BLaER1 (cell line): ENCODE data around the gene TFB1M.
A peak's percentile ranks its signal among the peaks of the same experiment; 100 is the strongest.

Experiments used
- H3K27ac ChIP-seq: shearing (Covaris generic); formaldehyde crosslinking; 2 replicates; pipeline ENCODE4 v1.8.1; 2022
- H3K27me3 ChIP-seq: shearing (Covaris generic); formaldehyde crosslinking; 2 replicates; pipeline ENCODE4 v1.8.1; 2022
- H3K36me3 ChIP-seq: shearing (Covaris generic); formaldehyde crosslinking; 2 replicates; pipeline ENCODE4 v1.8.1; 2022
- H3K4me1 ChIP-seq: shearing (Covaris generic); formaldehyde crosslinking; 2 replicates; pipeline ENCODE4 v1.8.1; 2022
- H3K4me2 ChIP-seq: shearing (Covaris generic); formaldehyde crosslinking; 2 replicates; pipeline ENCODE4 v1.8.1; 2022
- H3K4me3 ChIP-seq: shearing (Covaris generic); formaldehyde crosslinking; 2 replicates; pipeline ENCODE4 v1.8.1; 2022
- H3K9ac ChIP-seq: shearing (Covaris generic); formaldehyde crosslinking; 2 replicates; pipeline ENCODE4 v1.8.1; 2022
- H3K9me3 ChIP-seq: shearing (Covaris generic); formaldehyde crosslinking; 2 replicates; pipeline ENCODE4 v1.8.1; 2022
- H4K20me1 ChIP-seq: shearing (Covaris generic); formaldehyde crosslinking; 2 replicates; pipeline ENCODE4 v1.8.1; 2022
- Cebpa-rat ChIP-seq: shearing (Covaris generic); IDR thresholded peaks from 2 replicates; pipeline ENCODE4 v1.8.1; 2022

TFB1M gene

DNA sequence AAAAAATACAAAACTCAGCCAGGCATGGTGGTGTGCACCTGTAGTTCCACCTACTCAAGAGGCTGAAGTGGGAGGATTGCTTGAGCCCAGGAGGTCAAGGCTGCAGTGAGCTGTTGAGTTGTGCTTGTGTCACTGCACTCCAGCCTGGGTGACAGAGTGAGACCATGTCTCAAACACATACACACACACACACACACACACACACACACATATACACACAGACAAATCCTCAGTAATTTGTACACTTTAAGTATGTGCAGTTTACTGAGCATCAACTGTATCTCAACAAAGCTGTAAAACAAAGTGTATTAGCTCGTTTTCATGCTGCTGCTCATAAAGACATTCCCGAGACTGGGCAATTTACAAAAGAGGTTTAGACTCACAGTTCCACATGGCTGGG is 7.3 kb downstream of the TFB1M start:
- Histone ChIP-seq H3K36me3 (peaks cover 72% of the 10 kb centered on the region), H3K27ac (no peak overlapping the region), H3K9me3 (no peaks in the 10 kb centered on the region), H4K20me1 (no peaks in the 10 kb centered on the region), H3K4me3 (no peak overlapping the region), H3K9ac (no peak overlapping the region), H3K4me1 (no peaks in the 10 kb centered on the region), H3K4me2 (no peak overlapping the region), H3K27me3 (no peaks in the 10 kb centered on the region)
- no peak for TF ChIP-seq Cebpa-rat

DNA sequence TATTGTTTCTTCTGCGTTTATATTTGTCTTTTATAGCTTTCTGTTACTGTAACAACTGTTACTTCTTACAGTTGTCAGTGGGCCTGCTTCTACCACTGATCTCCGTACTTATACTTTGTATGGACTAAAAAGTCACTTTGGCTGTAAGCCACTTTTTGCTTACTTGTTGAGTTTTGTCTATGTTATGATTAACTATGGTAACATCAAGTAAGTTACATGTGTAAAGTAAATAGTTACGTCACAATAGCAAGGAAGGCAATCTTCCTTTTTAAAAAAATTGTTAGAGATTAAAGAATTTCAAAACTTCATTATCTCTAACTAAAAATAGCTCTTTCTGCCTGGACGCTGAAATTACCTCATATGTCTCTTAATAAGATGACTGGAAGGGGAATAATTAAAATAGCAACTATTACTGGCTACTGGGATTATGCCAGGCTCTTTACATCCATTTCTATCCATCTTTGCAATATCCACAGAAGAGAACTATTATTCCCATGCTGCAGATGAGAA is 10.9 kb downstream of the TFB1M start:
- Histone ChIP-seq H3K4me2 (no peak overlapping the region), H3K27ac (no peak overlapping the region), H3K9ac (no peak overlapping the region), H3K9me3 (no peaks in the 10 kb centered on the region), H3K4me3 (no peak overlapping the region), H4K20me1 (no peaks in the 10 kb centered on the region), H3K36me3 (peaks cover 60% of the 10 kb centered on the region), H3K4me1 (no peaks in the 10 kb centered on the region), H3K27me3 (no peaks in the 10 kb centered on the region)
- no peak for TF ChIP-seq Cebpa-rat

DNA sequence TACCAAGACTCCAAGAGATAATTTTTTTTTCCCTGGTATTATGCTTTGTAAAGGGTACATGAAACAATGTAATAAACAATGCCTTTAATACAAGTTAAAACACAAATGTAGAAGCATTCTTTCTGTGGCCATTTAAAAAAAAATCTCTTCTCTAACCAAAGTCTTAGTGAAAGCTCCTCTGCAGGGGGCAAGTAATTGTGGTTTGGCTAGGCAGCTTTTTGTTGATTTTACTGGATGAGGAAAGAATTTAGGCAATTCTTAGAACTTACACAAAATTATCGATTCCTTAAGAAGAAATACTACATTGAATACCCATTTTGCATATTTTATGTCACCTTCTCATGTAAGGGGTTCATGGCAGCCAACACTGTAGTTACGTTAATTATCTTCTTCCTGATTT is 12.4 kb downstream of the TFB1M start:
- Histone ChIP-seq H3K36me3 (peaks cover 55% of the 10 kb centered on the region), H4K20me1 (no peaks in the 10 kb centered on the region), H3K27ac (no peak overlapping the region), H3K4me1 (no peaks in the 10 kb centered on the region), H3K9me3 (no peaks in the 10 kb centered on the region), H3K9ac (no peak overlapping the region), H3K4me2 (no peak overlapping the region), H3K27me3 (no peaks in the 10 kb centered on the region), H3K4me3 (no peak overlapping the region)
- no peak for TF ChIP-seq Cebpa-rat

DNA sequence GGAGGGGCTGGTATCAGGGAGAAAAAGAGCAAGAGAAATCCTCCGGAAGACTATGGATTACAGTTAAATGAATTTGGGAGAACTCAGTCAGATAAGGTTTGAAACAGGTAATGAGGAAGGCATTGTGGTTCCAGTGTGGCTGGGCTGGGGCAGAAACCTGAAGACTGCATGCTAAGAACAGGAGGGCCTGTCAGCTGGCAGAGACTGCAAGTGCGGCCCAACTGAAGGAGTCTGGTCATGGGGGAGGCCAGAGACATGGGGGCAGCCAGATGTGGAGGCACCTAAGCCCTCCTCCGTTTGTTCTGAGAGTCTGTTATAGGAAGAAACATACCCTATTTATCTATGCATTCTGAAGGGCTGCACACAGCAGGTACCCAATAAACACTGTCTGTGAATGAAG is 16.6 kb downstream of the TFB1M start:
- Histone ChIP-seq H3K4me3 (no peak overlapping the region), H3K4me2 (no peak overlapping the region), H3K36me3 (peaks cover 59% of the 10 kb centered on the region), H4K20me1 (no peaks in the 10 kb centered on the region), H3K27ac (no peak overlapping the region), H3K27me3 (no peaks in the 10 kb centered on the region), H3K9me3 (no peaks in the 10 kb centered on the region), H3K4me1 (no peaks in the 10 kb centered on the region), H3K9ac (no peak overlapping the region)
- TF ChIP-seq Cebpa-rat = no peak

DNA sequence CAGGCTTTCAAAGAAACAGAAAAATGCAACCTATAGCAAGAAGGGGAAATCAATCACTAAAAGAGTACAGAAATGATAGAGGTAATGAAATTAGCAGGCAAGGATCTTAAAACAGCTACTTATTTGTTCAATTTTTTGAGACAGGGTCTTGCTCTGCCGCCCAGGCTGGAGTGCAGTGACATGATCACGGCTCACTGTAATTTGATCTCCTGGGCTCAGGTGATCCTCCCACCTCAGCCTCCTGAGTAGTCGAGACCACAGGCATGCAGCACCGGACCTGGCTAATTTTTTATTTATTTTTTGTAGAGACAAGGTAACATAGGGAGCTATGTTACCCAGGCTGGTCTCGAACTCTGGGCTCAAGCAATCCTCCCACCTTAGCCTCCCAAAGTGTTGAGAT is 21.6 kb downstream of the TFB1M start:
- Histone ChIP-seq H3K9me3 (no peaks in the 10 kb centered on the region), H3K27me3 (no peaks in the 10 kb centered on the region), H3K4me3 (no peak overlapping the region), H3K9ac (no peak overlapping the region), H3K4me1 (no peaks in the 10 kb centered on the region), H3K36me3 (peaks cover 81% of the 10 kb centered on the region), H3K27ac (no peak overlapping the region), H3K4me2 (no peak overlapping the region), H4K20me1 (no peaks in the 10 kb centered on the region; the same call in 1 of the 2 replicates)
- TF ChIP-seq Cebpa-rat = no peak

DNA sequence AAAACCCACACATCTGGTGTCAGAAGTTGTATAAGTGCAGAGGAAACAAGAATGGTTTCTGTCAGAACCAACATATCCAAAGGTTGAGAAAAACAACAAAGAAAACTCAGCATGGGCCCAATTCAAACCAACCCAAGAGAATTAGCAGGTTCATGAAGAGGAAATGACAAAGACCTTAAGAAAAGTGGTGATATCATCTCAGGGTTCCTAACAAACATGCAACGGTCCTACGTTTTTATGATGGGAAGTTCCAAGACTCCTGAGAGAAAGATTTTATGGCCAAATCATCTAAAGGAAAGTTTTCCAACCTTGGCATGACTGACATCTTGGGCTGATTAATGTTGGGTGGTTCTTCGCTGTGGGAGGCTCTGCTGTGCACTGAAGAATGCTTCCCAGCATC is 23.0 kb downstream of the TFB1M start:
- no peak for TF ChIP-seq Cebpa-rat

DNA sequence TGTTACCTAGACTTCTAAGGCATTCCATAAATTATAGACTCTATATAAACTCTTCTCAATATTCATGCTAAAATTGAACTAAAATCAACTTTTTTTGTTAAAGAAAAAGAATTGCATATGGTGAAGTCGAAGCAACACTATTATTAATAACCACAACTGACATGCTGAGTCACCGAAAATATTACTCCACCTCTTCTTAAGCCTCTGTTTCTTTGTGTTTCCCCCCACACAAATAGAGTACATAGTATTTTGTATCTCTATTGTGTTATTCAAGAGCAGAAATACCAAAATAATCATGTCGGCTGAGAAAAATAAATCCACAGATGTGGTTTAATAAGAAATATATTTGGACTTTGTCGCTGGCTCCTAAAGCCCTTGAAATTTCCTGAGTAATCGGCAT is 23.8 kb downstream of the TFB1M start:
- TF ChIP-seq Cebpa-rat = no peak
- Histone ChIP-seq H3K9ac (no peak overlapping the region), H4K20me1 (no peaks in the 10 kb centered on the region; the same call in 1 of the 2 replicates), H3K36me3 (peaks cover 60% of the 10 kb centered on the region), H3K4me2 (no peak overlapping the region), H3K27ac (no peak overlapping the region), H3K27me3 (no peaks in the 10 kb centered on the region), H3K4me3 (no peak overlapping the region), H3K9me3 (no peaks in the 10 kb centered on the region), H3K4me1 (peaks cover under 1% of the 10 kb centered on the region; the same call in 1 of the 2 replicates)

More for the DNA sequence above, 23.0 kb downstream of the TFB1M start:
- Histone ChIP-seq H3K9me3 (no peaks in the 10 kb centered on the region), H3K36me3 (peaks cover 68% of the 10 kb centered on the region), H3K27me3 (no peaks in the 10 kb centered on the region), H4K20me1 (no peaks in the 10 kb centered on the region; the same call in 1 of the 2 replicates), H3K4me1 (no peaks in the 10 kb centered on the region), H3K4me3 (no peak overlapping the region), H3K27ac (no peak overlapping the region), H3K4me2 (no peak overlapping the region), H3K9ac (no peak overlapping the region)

DNA sequence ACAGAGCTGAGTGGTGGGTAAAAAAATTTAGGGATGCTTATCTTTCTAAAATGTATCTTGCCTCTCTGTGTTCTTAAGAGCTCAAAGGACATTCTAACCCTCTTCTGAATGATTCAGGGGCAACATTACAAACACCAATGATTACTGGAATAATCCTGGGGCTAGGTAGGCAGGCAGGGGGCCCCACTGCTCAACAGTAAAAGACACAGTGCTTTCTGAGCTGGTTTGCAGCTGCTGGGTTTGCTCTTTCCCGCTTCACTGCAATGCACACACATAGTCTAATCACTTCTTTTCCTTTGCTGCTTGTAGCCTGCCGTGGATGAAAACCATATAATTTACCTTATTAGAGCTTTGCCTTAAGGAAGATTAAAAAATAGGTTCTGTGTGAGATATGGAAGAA is 26.5 kb downstream of the TFB1M start:
- H3K4me3 ChIP-seq = no peak overlapping the region
- peaks cover 7% of the 10 kb centered on the region for H3K4me1 ChIP-seq
- H3K27ac ChIP-seq = no peak overlapping the region
- no peaks in the 10 kb centered on the region for H3K9me3 ChIP-seq
- no peaks in the 10 kb centered on the region for H3K27me3 ChIP-seq
- no peak overlapping the region for H3K9ac ChIP-seq
- TF ChIP-seq Cebpa-rat = no peak
- no peaks in the 10 kb centered on the region; the same call in 1 of the 2 replicates for H4K20me1 ChIP-seq
- peaks cover 68% of the 10 kb centered on the region for H3K36me3 ChIP-seq
- H3K4me2 ChIP-seq = no peak overlapping the region

DNA sequence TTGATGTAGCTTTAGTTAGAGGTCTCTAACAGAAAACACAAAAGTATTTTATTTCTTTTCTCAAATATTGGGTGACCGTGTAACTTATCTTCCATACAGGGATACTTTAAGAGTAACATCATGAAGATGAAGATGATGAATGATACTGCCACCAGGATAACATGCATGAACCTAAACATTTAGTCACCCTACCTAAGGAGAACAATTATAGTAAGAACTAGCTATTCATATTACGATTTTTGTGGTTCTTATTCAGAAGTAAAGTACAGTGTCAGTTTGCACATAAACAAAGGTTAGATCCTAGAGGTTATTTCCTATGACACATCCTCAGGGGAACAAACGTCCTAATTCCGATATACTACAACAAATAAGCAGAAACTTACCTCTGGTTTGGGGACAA is 29.5 kb downstream of the TFB1M start:
- Histone ChIP-seq H3K4me2 (0 out of 2 replicates have a peak overlapping the region, but pooled peaks have one; percentile 17), H3K4me1 (peaks cover 7% of the 10 kb centered on the region), H3K36me3 (peaks cover 67% of the 10 kb centered on the region), H3K4me3 (no peak overlapping the region), H4K20me1 (no peaks in the 10 kb centered on the region; the same call in 1 of the 2 replicates), H3K9me3 (no peaks in the 10 kb centered on the region), H3K27ac (no peak overlapping the region), H3K27me3 (no peaks in the 10 kb centered on the region), H3K9ac (no peak overlapping the region)
- TF ChIP-seq Cebpa-rat = no peak

DNA sequence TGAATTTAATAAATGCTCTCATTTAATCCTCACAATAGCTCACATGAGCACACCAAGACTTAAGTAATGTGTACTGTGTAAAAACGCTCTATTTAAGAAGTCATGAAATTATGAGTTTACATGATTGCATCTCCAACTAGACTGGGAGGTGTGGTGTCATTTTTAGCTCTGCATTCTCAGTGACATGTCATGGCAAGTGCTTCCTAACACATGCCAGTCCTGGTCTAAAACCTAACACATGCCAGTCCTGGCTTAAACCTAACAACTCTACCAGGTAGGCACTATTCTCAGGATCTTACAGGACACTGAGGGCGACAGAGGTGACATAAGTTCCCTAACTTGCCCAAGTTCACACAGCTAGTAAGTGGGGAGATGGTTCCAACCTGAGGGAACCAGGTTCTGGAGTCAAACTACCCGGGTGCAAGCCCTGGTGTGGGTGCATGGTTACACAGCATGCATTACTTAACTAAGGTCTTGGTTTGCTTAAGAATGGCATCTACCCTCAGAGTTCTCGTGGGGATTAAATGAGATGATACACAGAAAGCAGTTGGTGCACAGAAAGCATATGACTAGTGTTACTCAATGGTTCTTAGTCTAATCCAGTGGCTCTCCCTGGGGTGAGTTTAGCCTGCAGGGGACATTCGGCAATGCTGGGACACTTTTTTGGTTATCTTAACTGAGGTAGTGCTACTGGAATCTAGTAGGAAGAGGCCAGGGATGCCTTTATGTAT is 35.8 kb downstream of the TFB1M start:
- Histone ChIP-seq H3K4me2 (no peak overlapping the region), H4K20me1 (no peaks in the 10 kb centered on the region), H3K27me3 (no peaks in the 10 kb centered on the region), H3K4me3 (no peak overlapping the region), H3K9ac (no peak overlapping the region), H3K36me3 (peaks cover 65% of the 10 kb centered on the region), H3K4me1 (peaks cover 7% of the 10 kb centered on the region), H3K9me3 (no peaks in the 10 kb centered on the region), H3K27ac (no peak overlapping the region)
- TF ChIP-seq Cebpa-rat = no peak
